ENCODE measurements around the gene FGFRL1.

FGFRL1 gene, protein sequence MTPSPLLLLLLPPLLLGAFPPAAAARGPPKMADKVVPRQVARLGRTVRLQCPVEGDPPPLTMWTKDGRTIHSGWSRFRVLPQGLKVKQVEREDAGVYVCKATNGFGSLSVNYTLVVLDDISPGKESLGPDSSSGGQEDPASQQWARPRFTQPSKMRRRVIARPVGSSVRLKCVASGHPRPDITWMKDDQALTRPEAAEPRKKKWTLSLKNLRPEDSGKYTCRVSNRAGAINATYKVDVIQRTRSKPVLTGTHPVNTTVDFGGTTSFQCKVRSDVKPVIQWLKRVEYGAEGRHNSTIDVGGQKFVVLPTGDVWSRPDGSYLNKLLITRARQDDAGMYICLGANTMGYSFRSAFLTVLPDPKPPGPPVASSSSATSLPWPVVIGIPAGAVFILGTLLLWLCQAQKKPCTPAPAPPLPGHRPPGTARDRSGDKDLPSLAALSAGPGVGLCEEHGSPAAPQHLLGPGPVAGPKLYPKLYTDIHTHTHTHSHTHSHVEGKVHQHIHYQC

DNA sequence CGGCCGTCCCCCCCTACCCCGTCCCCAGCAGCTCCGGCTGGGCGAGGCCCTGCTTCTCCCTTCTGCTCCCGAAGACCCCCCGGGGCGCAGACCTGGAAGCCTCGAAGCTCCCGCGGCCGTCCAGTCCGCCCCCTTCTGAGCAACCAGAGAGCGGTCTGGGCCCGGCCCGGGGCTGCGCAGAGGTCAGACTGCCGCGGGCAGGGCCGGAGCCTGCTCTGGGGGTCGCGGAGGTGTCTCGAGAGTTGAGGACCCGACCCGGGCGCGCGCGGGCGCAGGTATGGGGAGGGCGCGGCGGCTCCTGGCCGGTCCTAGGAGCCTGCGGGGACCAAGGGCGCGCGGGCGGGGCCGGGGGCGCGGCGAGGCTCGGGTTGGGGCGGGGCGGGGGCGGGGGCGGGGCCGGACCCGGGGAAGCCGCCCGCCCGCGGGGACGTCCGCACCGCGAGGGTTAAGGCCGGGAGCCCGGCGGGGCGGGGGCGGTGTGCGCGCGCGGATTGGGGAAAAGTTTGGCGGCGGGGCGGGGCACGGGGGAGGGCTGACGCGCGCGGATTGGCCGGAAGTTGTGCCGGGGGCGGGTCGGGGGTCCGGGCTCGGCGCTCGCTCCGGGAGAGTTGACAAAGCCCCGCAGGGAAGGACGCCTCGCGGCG is at the start of gene FGFRL1:
FGFRL1 (plus strand) TSS at position 605 of the 644 bp plus-strand sequence. CDS start 860 bp downstream, outside the sequence.
- in situ Hi-C loops (cut with HindIII; ENCODE audit: low sequenced_read_pairs) = no loop called here

DNA sequence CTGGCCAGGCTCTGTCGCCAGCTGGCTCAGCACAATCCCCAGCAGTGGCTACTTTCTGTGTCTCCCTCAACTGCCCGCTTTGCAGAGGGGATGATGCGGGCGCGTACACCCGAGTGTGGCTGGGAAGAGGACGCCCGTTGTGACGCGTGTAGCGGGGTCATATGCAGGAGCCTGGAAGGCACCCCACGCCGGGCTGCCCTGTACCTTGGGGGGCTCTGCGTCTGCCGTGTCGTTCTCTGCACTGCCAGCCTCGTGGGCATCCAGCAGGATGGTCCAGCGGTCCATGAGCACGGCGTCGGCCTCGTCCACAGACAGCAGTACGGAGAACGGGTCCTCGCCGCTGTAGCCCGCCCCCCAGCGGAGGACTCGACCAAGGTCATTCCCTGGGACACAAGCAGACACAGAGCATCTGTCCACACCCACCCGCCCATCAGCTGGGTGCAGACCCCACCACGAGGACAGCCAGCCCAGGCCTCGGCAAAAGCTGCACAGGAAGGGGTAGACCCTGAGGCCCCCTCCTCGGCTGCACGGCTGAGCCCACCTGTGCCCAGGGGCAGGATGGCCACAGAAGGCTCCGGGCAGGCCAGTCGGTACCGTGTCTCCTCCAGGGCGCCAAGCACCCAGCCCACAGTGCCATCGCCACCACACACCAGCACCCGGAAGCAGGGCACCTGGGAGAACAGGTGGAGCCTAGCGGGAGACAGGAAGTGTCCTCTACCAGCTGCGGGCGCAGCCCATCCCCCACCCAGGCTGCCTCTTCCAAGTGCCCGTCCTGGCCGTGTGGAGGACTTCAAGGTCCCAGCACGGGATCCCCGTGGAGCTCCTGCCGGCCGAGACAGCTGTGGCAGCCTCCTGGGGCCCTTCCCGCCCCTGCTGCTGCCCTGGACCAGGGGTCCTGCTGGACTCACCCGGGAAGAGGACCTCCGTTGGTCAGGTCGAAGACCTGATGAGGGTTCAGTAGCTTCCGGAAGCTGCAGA is 48.9 kb upstream of the FGFRL1 start:
- in situ Hi-C loops (cut with HindIII; ENCODE audit: low sequenced_read_pairs) = no loop called here

DNA sequence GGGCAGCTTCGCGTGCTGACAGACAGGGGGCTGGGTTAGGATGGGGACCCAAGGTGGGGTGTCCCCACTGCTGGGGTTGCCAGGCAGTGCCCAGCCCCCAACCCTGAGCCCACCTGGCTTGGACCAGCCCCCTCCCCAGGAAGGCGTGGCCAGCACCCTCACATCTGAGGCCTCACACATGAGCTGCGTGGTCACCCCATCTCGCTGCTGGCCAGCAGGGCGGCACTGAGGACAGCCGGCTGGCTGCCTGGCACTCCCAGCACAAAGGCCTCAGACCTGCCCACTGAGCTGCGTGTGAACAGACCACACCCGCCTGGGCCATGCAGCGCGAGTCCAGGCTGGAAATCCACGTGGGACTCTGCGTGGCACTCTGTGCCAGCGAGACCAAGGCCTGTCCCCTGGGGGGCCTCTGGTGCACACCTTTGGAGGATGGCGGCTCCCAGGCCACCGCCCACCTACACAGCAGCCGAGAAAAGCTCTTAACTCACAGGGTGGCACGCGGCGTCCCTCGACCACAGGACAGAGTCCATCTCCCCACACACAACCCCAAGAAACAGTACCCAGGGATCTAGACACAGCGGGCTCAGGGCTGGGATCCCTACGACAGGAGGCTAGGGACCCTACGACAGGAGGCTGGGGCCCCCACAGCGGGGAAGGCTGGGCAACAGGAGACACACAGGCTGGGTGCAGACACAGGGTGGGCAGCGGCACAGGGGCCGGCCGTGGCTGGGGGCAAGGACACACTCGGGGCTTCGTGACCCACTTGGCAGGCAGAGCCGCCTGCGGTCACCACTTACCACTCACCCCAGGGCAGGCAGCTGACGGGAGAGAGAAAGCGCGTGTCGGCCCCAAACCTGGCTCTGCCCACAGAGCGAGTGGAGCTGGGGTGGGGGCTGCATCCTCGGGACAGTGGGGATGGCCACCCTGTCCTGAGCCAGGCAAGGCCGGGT is 47.9 kb upstream of the FGFRL1 start:
- in situ Hi-C loops (cut with HindIII; ENCODE audit: low sequenced_read_pairs) = no loop called here

DNA sequence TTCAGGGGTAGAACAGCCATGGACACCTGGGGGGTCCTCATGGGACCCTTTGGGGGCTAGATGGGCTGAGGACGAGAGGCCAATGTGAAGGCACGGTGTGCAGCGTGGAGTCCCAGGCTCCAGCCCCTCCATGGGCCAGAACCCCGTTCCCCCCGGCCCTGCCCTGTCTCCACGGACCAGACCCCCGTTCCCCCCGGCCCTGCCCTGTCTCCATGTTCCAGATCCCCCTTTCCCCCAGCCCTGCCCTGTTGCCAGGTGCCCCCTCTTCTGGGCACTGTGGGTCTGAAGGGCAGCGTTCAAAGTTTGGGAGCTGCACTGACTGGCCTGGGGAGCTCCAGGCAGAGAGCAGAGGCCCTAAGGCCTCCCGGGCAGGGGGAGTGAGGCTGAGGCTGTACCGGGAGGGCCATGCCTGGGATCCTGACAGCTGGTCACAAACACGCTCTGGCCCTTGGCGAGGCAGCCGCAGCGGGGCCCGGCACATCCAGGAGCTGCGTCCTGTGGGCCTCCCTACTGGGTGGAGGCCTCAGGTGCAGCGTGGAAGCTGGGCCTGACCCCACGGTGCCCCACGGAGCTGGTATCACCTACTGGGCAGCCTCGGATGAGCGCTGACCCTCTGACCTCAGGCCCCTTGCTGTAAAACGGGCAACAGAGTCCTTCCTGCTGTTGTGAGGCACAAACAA is 46.9 kb upstream of the FGFRL1 start:
- in situ Hi-C loops (cut with HindIII; ENCODE audit: low sequenced_read_pairs) = no loop called here

DNA sequence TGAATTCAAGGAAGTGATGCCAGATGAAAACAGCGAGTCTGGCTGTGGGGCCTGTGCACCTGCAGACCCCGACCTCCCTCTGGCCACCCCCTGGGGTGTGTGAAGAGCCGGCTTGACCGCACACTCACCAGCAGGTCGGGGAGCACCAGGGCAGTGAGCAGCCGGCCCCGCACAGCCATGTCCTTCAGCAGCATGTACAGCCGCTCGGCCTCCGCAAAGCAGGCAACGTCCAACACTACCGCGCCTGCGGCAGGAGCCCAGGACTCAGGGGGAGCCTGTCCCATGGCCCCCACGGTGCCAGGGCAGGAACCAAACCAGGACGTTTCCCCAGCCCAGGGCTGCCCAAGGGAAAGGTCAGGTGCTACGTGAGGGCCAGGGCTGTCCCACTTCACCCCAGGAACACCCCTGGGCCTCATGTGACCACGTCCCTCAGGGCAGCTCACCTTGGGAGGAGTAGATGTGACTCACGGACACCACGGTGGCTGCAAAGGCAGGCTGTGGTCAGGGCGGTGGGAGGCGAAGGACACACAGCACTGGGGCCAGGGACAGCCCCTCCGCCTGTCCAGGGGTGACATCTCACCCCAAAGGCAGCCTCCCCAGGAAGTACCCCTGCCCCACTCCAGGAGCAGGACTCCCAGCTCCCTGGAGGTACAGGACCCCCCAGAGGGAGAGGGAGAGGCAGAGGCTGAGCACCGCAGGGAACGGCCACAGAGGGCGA is 46.2 kb upstream of the FGFRL1 start:
- in situ Hi-C loops (cut with HindIII; ENCODE audit: low sequenced_read_pairs) = no loop called here

DNA sequence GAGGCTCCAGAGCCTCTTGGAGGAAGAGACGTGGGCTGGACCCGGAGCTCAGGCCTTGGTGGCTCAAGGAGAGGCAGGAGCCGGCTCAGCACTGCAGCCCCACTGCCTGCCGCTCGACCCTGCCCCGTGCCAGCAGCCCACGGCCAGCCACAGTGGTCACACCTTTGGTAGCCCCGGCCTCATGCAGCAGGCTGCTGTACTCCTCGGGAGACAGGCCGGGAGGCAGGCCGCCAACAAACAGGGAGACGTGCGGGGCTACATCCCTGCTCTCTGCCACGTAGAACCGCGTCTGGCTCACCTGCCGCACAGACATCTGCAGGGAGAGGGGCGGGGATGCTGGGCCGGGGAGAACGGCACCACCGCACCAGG is 45.7 kb upstream of the FGFRL1 start:
- in situ Hi-C loops (cut with HindIII; ENCODE audit: low sequenced_read_pairs) = no loop called here

DNA sequence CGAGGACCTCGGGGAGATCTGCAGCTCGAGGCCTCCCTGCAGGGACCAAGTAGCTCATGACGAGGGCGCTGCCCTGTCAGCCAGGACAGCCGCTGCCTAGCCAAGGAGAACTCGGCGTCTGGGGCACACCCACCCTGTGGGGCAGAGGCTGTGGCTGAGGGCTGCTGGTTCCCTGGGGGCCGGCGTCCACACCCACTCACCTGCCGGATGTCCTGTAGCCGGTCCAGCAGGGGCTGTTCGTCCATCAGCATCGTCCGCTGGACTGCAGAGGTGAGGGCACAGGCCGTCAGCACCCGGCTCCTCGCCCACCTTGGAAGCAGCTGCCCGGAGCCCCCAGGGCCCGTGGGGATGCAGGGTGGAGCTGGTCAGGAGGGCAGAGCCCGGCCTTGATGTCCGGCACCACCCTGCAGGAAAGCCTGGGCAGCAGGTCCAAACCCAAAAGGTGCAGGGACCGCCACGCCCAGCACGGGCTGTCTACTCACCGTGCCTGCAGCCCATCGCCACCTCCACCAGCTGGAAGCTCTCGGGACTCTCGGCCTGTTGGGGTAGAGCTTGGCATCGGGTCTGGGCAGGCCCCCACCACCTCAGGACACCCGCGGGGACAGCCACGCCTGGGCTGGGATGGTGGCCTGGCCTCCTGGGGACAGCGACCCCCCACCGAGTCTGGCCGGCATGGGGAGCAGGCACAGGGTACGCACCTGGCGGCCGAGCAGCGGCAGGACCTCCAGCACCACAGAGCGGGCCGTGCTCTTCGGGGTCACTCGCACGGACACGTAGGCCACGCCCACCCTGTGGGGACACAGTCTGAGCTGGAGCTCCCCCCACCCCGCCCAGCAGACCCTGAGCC is 44.9 kb upstream of the FGFRL1 start:
- in situ Hi-C loops (cut with HindIII; ENCODE audit: low sequenced_read_pairs) = no loop called here

DNA sequence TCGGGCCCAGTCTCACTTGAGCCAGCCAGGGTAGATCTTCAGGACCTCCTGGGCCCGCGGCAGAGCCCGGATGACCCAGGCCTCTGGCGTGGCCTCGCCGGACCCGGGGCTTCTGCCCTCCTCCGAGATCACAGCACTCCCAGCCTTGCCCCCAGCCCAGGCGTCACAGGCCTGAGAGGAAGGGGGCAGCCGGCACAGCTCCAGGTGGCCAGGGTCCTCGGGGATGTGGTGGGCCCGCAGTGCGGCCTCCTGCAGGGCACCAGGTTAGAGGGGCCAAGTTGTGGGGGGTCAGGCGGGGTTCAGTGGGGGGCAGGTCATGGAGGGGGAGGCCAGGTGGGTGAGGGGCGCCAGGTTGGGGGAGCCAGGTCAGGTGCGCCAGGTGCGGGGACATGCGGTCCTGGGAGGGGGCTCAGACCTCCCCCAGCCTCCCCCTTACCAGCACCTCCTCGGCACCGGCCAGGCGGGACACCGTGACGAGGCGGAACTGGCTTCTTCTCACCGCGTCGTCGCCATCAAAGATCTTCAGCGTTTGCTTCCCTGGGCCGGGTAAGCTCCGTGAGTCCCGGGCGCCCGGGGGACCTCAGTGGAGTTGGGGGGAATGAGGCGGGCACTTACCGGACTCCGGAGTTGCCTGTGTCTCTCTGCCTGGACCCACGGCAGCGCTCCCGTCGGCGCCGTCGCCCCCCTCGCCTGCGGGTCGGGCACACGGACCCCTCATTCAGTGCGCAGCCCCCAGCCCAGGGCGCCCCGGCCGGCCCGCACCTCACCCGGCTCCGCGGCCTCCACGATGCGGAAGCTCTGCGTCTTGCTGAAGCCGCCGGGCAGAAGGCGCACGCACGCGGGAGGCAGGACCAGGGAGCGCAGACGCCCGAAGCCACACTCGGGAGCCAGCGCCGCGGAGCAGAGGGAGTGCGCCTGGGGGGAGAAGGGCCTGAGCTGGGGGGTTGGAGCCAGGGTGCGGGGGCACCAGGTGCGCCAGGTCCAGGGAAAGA is 44.0 kb upstream of the FGFRL1 start:
- in situ Hi-C loops (cut with HindIII; ENCODE audit: low sequenced_read_pairs) = no loop called here

DNA sequence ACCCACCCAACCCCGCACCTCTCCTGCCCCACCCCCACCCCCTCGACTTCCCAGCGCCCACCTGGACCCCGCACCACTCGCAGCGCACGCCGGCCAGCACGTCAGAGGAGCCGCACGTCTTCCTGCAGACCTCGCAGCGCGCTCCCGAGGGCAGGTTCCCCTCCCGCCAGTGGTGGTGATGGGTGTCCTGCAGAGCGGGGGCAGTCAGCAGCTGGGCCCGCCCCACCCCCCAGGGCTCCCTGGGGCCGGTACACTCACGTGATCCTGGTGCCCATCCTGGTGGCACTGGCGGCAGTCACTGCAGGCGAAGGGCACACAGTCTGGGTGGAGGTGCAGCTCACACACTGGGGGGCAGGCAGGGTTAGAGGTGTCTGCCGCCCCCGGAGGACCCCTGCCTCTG is 43.2 kb upstream of the FGFRL1 start:
- in situ Hi-C loops (cut with HindIII; ENCODE audit: low sequenced_read_pairs) = no loop called here

DNA sequence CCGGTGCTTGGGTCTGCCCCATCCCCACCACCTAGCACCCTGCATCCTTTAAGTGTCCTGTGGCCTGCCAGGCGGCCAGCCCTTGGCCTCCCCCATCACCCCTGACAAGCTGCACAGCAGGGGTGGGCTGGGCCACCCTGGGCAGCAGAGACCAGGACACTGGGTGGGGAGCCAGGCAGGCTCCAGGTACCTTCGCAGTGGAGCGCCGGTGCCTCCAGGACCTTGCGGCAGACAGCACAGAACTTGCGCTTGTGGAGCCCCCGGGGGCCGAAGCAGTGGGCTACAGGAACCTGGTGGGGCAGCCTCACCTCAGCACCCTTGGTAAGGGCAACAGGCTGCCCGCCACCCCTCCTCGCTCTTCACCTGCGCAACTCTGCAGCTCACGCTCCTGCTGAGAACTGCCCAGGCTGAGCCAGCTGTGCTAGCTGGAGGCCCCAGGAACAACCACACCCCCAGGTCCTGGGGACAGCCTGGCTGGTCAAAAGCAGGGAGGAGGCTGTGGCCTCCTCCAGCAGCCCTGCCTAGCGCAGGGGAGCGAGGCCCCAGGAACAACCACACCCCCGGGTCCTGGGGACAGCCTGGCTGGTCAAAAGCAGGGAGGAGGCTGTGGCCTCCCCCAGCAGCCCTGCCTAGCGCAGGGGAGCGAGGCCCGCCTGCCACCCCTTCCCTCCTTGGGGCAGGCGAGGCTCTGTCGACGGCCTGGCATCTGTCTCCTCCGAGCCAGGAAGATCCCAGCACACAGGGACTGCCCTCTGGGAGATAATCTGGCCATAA is 42.6 kb upstream of the FGFRL1 start:
- in situ Hi-C loops (cut with HindIII; ENCODE audit: low sequenced_read_pairs) = no loop called here

DNA sequence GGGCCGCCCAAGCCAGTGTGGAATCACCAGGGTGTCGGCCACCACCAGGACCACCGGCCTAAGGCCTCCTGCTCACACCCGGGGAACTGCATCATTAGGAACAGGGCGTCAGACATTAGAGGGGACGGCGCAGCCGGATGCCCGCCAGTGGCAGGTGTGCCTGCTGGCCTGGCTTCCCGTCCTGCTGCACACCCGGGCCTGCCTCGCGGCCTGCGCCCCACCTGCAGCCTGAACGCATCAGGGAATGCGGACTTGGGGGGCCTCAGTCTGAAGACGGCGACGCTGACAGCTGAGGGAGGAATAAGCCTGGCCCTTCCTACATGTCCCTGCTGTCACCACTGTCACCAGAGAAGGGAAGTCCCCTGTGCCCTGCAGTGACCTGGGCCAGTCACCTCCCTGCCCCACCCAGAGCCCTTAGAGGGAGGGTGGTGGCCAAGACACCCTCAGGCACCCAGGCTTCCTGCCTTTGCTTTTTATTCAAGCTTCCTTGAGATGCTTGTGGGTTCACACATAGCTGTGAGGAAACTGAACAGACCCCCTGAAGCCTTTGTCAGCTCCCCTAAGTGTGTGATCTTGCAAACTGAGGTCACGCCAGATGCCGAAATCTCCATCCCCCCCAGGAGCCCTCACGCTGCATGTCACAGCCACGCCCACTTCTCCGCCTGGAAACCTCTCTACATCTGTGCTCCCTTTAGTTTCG is 41.2 kb upstream of the FGFRL1 start:
- in situ Hi-C loops (cut with HindIII; ENCODE audit: low sequenced_read_pairs) = loop anchor here (10.0 kb wide), 1 partner anchor 85 kb away; no protein-coding TSS in a partner anchor

DNA sequence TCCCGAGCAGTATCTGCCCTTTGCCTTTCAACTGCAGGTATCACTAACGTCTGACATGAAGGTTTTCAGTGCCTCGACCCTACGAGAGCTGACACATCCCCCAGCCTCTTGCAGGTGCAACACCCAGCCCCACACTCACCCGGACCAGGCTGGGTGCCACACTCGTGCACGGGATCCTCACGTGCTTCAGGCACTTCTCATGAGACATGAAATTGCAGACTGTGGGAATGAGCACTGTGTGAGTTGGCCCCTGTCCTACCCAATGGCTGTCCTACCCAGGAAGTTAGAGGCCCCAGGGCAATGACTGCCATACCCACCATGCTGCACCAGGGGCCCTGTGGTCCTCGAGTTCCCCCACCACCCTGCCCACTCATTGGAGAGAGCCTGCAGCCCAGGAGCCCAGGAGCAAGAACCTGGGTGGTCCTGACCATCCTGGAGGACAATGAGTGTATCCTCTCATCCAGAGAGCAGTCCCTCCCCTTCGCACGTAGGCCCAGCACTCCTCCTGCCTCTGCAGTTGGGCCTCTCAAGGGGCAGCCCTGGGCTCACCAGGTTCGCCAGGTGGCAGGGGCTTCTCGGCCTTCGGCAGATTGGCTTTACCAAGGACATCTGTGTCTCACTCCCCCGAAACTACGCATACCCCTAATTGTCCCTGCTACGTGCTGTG is 40.4 kb upstream of the FGFRL1 start:
- in situ Hi-C loops (cut with HindIII; ENCODE audit: low sequenced_read_pairs) = loop anchor here (10.0 kb wide), 1 partner anchor 84 kb away; no protein-coding TSS in a partner anchor

DNA sequence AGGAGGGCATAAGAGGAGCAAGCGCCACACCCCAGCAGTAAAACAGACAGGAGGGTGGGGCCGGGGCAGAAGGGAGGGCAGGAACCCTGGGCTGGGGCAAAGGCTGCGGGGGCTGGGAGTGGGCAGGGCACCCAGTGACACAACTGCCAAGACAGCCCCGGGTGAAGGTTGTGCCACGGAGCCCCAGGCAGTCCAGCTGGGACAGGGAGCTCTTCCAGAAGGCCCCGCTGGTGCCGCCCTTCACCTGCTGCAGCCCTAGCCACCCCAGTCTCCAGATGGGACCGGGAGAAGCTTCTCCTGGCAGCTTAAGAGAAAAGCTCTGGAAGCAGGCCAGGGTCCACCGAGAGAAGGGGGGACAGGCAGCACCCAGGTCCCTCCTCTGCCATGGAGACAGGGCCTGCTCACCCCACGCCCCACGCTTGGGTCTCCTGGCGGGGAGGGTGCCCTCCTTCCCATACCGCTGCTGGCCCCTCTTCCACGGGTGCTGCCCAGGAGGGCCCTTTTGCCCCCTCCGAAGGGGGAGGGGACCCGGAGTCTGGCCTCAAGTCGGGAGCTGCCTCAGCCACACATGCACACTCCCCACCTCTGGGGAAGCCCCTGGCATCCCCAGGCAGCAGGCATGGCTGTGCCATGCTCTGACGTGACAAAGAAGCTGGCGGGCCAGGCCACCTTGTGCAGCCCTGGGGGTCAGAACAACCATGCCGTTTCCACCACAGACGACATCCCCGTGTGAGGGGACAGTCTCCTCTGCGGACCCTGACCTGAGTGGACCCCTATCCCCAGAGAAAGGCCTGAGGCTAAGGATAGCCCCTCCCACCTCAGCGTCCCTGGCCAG is 39.5 kb upstream of the FGFRL1 start:
- in situ Hi-C loops (cut with HindIII; ENCODE audit: low sequenced_read_pairs) = loop anchor here (10.0 kb wide), 1 partner anchor 83 kb away; no protein-coding TSS in a partner anchor

Measured in DLD1 (cell line).